Astrocyte of the spinal cord (primary cell): ENCODE data around the gene GJC2.

Experiments
- DNase-seq: peaks from one replicate; pipeline ENCODE4 v3.0.0; 2011; ENCODE audit warnings: low read depth, low spot score
- H3K4me3 ChIP-seq: 2 replicates; pipeline ENCODE4 v1.5.1; 2011; ENCODE audit warnings: low read depth, mild to moderate bottlenecking, low read length, moderate library complexity
- CTCF ChIP-seq: IDR thresholded peaks from 2 replicates; pipeline ENCODE4 v1.5.1; 2012; ENCODE audit warnings: low read depth, mild to moderate bottlenecking, low read length, inconsistent platforms
- in situ Hi-C: cut with HindIII; loops from 2 replicates; pipeline ENCODE4 v1.10.0; 2017; ENCODE audit warnings: low sequenced_read_pairs

The GJC2 gene

GRCh38 chr1:228104526-228105269 lies 45.0 kb upstream of the GJC2 start:
- in situ Hi-C loops, result no loop called here
- no peak for TF ChIP-seq CTCF
- no peak for DNase-seq
- H3K4me3 ChIP-seq, result no peak overlapping the region

GRCh38 chr1:228105270-228105995 lies 44.3 kb upstream of the GJC2 start:
- in situ Hi-C loops, result no loop called here
- DNase-seq, result no peak
- no peak overlapping the region for H3K4me3 ChIP-seq
- no peak for TF ChIP-seq CTCF

GRCh38 chr1:228105996-228106799 lies 43.5 kb upstream of the GJC2 start:
- no peak for TF ChIP-seq CTCF
- no peak overlapping the region for H3K4me3 ChIP-seq
- in situ Hi-C loops, result no loop called here
- no peak for DNase-seq

GRCh38 chr1:228106800-228107054 lies 43.0 kb upstream of the GJC2 start:
- H3K4me3 ChIP-seq, result no peak overlapping the region
- TF ChIP-seq CTCF, result no peak
- in situ Hi-C loops, result no loop called here
- no peak for DNase-seq

DNA sequence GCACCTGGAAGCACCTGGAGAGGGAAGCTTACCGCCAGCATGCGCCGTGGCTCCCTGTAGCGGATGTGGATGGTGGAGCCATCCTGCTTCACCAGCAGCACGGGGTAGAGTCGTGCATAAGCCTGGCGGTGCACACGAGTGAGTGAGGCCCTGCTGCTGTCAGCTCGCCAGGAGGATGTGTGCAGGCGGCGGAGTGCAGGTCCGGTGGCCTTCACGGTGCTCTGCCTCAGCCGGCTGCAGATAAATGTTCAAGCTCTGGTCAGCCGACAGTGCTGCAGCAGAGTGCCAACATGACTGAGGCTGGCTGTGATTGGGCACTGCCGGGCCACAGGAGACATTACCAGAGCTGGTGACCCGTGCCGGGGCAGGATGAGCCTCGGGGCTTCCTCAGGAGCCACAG lies 42.1 kb upstream of the GJC2 start:
- in situ Hi-C loops, result no loop called here

More for the DNA sequence above, 42.1 kb upstream of the GJC2 start:
- no peak overlapping the region for H3K4me3 ChIP-seq
- no peak for TF ChIP-seq CTCF
- no peak for DNase-seq
